HG03025 (cell line): ENCODE results near the gene TRIM44.
"Not testable (repeated sequence)": the region's sequence is repeated elsewhere in the genome, so short reads cannot be mapped to it uniquely, and the experiment has no call there.

Experiments used
- ATAC-seq: cut with Tn5 transposase; IDR thresholded peaks from one replicate; pipeline ENCODE4 v1.9.1; 2021; ENCODE audit warnings: mild to moderate bottlenecking, moderate library complexity; ENCODE audit not compliant: unreplicated experiment, low FRiP score

Gene TRIM44

DNA sequence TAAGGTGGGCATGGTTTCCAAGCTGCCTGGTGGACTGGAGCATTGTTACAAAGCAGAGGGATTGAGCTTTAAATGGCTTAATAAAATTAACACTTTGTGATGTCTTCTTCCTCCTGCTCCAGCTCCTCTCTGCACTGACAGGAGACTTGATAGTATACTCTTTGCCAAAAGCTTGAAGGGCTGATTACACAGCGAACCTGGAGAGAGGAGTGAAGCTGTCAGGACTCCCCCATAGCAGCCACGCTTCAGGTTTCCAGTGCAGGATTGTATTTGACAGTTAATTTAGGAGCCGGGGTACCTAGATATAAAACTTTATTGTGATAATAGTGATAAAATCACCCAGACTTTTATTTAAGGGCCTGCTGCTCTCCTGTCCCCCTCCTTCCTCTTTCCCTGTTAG is 50.0 kb downstream of the TRIM44 start:
- ATAC-seq: no peak

GRCh38 chr11:35714882-35715627 is 52.5 kb downstream of the TRIM44 start:
- ATAC-seq: peak; percentile 75

DNA sequence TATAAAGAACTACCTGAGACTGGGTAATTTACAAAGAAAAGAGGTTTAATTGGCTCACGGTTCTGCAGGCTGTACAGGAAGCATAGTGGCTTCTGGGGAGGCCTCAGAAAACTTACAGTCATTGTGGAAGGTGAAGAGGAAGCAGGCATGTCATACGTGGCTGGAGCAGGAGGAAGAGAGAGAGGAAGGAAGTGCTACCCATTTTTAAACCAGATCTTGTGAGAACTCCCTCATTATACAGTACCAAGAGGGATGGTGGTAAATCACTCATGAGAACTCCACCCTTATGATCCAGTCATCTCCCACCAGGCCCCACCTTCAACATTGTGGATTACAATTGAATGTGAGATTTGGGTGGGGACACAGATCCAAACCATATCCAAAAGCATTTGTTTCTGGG is 53.1 kb downstream of the TRIM44 start:
- not testable (repeated sequence) for ATAC-seq

GRCh38 chr11:35717043-35717442 is 54.5 kb downstream of the TRIM44 start:
- ATAC-seq: no peak

- ATAC-seq: no peak
Observed at GRCh38 chr11:35717520-35717919, 54.9 kb downstream of the TRIM44 start.

DNA sequence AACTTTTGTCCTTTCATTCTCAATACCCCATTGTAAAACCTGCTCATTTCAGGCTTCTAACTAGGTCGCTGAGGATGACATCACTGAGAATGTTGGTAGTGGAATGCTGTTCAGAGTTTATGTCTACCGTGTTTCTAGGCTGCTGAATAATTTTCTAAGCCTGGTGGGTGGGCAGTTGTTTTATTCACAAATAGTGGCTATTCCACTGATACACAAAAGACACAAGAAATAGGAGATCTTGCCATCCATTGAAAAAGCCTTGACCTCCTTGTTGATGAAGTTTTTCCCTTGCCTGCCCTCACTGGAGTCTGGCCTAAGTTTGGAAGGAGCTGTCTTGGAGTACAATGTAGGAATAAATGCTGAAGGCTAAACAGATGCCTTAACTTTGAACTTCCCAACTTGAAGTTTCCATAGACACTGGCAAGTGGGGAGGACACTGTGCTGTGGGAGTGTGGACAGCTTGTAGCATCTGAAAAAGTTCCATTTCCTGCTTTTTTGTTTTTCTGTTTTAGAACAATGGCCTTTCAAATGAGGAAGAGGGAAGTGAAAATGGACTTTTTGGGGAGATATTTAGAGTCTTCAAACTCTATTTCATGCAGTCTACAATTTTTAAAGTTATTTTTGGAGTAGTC is 59.2 kb downstream of the TRIM44 start:
- ATAC-seq: peak; percentile 60

GRCh38 chr11:35722641-35723040 is 60.1 kb downstream of the TRIM44 start:
- no peak for ATAC-seq

GRCh38 chr11:35723493-35723892 is 60.9 kb downstream of the TRIM44 start:
- ATAC-seq: no peak

DNA sequence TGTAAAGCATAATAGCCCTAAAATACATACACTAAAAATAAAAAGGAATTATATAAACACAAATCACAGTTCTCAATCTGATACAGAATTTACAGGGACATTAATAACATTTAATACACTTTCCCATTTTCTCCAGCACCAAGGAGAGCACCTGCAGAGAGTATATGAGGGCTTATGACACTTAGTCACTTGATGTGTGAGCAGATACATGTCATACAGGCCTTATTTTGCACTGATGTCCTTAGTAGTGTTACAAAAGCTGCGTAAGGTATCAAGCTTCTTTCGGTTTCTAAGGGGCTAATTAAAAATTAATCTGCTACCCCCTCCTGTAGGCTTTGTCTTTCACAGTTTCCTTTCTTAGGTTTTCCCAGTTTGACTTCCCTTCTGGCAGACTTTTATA is 61.3 kb downstream of the TRIM44 start:
- ATAC-seq: no peak

DNA sequence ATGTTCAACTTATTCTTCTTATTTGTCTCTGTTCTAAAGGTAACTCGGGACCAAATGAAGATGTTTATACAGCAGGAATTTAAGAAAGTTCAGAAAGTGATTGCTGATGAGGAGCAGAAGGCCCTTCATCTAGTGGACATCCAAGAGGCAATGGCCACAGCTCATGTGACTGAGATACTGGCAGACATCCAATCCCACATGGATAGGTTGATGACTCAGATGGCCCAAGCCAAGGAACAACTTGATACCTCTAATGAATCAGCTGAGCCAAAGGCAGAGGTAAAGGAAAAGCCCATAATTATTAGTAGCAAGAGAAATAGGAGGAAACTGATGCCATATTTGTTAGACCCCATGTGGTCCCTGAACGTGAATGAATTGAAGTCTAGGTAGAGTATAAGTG is 63.3 kb downstream of the TRIM44 start:
- ATAC-seq: no peak

GRCh38 chr11:35727140-35727539 is 64.6 kb downstream of the TRIM44 start:
- ATAC-seq: no peak

GRCh38 chr11:35730254-35730653 is 67.7 kb downstream of the TRIM44 start:
- ATAC-seq: no peak

- ATAC-seq: no peak
Observed at GRCh38 chr11:35734669-35735410, 72.3 kb downstream of the TRIM44 start.

DNA sequence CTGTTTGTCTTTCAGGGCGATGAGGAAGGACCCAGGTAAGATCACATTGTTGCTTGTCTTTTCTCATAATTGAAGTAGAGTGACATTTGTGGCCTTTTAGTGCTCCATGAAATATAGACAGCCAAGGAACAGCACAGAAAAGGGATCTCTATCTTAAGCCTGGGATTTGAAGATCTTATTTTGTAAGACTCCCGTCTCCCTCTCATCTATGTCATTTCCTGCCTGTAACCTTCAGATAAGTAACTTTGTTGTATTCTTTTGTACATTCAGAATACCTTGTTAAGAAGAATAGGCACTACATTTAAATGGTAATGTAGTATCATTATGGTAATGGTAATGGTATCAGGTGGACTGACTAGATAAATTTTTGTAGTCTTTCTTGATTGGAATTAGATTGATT is 72.8 kb downstream of the TRIM44 start:
- no peak for ATAC-seq

DNA sequence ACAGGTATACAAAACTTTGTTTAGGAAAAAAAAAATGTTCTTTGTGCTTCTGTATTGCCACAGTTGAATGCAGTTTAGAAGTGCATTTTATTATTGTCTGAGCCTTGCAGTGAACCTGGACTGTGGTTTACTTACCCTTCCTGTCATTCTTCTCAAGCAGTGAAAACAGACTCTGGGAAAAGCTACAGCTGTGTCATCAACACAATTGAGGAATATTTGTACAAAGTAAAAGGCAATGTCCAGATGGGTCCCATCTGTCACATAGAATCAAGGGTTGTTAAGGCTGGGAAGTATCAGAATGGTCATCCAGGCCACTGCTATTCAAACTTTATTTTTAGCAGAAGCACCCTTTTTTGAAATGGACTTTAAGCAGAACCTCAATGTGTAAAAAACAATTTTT is 73.3 kb downstream of the TRIM44 start:
- ATAC-seq: no peak

- ATAC-seq: no peak
Observed at GRCh38 chr11:35736952-35737351, 74.4 kb downstream of the TRIM44 start.

GRCh38 chr11:35740061-35740799 is 77.7 kb downstream of the TRIM44 start:
- no peak for ATAC-seq

DNA sequence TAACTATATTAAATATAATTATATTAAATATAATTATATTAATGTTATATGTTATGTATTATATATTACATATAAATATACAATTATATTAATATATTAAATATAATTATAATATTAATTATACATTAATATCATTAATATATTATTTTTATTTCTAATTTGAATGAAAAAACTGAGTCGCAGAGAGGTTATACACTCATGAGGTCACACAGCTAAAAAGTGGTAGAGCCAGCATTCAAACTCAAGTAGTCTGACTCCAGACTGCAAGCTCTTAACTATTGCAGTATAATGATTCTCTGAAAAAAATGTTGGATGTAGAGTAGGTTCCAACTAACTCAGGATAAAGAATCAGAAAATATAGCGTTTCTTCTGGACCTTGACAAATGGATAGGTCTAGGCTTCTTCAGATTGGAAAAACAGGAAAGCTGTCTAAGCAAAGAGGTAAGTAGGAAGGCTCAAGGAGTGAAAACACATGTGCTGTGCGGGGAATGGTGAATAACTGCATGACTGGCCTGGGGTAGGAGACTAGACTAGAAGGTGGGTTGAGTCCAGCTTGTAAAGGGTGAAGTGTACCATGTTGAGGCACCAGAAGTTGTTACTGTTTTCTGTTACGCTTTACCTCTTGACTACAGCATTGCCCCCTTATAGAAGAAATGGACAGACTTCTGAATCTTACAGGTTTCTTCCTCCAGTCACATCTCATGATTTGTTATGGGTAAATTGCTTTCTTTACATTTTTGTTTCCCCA is 80.3 kb downstream of the TRIM44 start:
- ATAC-seq: no peak

DNA sequence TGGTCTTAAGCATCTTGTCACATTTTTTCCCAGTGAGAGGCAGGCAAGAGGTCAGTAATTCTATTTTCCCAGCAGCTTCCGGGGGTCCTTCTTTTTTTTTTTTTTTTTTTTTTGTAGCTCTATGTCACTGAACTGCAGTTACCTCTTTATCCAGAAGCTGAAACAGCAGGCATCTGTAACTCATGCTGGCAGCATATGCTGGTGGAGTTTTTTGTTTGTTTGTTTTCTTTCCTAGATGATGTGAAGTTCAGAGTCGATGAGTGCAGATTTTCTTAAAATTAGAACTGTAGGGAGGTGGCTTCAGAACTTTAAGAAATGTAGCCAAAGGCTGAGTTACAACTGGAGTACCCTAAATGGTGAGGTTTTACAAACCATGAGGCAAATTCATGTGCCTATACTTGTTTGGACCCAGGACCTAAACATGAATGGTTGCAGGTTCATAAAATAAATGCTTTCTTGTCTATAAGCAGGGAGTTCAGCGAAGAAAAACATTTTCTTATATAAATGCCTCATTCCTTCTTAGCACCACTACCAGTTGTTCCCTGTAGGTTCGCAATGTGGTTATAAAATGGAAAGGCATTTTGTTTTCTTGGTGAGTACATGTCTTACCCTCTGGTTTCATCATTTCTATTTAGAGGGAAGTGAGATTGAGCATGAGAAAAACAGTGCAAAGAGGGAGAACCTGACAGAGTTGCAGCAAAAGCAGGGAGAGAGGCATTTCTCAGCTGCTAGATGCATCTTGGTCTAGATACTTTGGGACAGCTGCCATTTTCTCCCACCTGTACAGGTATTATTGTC is 84.0 kb downstream of the TRIM44 start:
- ATAC-seq: no peak
